HG02763 (cell line): ENCODE data around the gene RPUSD4.

ENCODE experiments used
- ATAC-seq: cut with Tn5 transposase; IDR thresholded peaks from one replicate; pipeline ENCODE4 v1.9.1; 2021; ENCODE audit warnings: mild to moderate bottlenecking, moderate library complexity; ENCODE audit not compliant: unreplicated experiment

RPUSD4 gene

DNA sequence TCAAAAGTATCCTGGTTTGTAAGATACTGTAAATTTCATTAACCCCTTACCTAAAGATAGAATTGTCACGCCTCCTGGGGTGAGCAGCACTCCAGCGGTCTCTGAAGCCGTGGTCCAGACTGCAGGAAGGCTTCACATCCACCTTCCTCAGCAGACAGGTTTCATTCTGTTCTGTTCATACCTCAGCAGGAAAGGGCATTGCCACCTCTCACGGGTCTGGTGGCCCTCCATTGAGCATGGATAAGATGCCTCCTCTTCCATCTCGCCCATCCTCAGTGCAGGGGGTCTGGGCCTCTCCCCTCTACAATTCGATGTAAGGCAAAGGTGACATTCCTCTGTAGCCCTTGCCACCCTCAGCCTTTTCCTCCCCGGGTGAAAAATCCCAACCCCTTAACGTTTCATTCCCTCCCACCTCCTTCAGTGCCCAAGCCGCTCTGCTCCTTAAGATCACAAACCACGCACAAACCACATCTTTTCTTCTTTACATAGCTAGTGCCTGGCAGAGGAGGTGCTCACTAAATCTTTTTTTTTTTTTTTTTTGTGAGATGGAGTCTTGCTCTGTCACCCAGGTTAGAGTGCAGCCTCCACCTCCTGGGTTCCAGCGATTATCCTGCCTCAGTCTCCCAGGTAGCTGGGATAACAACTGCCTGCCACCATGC, 28.5 kb downstream of the RPUSD4 start:
- no peak for ATAC-seq

DNA sequence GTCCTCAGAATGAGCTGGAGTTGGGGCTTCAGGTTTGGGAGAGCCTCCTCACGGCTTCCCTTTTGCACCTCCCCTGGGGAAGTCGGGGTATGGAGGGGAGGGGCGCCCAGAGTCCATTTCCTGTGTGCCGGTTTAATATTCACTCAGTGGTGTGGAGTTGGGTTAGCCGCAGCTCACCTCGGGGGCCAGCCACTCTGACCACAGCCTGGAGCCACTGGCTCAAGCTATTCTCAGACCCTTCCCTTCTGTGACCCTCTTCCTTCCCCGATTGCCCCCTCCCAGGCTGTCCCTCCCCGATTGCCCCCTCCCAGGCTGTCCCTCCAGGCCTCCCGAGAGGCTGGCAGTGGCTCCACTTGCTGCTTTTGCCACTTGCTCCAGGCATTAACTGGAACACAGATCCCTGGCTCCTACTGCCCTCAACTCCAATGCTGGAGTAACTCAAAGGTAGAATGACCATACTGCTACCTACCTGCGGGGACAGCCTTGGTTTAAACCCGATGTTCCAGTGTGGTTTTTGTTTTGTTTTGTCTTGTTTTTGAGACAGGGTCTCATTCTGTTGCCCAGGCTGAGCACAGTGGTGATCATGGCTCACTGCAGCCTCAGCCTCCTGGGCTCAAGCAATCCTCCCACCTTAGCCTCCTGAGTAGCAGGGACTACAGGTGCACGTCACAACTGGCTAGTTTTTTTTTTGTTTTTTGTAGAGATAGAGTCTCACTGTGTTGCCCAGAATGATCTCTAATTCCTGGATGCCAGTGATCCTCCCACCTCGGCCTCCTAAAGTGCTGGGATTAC, 29.3 kb downstream of the RPUSD4 start:
- ATAC-seq = no peak

DNA sequence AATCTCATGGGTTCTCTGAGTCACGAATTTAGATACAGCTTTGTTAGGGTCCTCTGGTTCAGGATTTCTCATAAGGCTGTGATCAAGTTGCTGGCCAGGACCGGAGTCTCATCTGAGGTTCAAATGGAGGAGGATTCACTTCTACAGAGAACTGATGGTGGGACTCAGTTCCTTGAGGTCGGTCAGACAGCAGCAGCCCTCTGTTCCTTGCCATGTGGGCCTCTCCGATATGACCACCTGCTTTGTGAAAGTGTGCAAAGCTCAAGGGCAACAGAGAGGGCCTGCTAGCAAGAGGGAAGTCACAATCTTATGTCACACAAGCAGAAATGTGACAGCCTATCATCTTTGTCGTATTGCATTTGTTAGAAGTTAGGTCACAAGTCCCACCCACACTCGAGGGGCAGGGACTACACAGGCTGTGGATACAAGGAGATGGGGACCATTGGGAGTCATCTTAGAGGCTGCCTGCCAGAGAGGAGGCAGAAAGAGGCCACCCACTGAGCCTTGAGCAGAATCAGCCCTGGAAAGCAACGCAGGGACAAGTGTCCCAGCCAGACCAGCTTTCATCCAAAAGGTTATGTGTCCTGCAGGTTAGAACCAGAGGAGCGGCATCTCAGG, 34.5 kb downstream of the RPUSD4 start:
- no peak for ATAC-seq

DNA sequence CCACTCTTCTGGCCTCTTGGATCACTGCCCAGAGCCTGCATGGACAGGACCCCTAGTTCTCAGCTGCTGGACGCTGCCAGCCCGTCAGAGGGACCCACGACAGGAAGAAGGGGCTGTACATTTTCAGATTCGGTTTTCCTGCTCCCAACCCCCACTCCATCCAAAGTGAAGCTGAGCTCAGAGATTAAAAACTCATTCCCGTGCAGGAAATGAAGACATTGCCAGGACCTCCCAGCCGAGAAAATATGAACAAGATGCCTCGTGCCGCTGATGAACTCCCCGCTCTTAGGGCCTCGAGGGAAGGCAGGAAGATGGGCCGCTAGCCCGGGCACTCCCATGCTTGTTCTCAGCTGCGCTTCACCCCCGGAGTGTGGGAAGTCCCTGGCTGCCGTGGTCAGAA, 36.1 kb downstream of the RPUSD4 start:
- ATAC-seq = no peak

DNA sequence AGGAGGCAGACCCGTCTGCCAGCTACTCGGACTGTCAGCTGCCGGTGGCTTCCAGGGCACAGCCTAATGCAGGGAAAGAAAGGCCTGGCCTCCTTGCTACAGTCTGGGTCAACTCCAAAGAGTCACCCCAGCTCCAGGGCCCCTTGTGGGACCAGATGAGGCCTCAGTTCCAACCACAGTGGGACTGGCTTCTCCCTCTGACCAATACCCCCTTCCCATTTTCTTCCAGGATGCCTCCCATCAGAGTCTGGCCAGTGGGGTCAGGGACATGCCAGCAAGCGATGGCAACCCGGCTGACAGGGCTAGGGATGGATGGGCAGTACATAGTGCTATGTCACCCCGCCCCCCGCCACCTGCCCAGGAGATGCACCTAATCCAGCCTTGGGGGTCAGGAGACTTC, 36.6 kb downstream of the RPUSD4 start:
- ATAC-seq = no peak

DNA sequence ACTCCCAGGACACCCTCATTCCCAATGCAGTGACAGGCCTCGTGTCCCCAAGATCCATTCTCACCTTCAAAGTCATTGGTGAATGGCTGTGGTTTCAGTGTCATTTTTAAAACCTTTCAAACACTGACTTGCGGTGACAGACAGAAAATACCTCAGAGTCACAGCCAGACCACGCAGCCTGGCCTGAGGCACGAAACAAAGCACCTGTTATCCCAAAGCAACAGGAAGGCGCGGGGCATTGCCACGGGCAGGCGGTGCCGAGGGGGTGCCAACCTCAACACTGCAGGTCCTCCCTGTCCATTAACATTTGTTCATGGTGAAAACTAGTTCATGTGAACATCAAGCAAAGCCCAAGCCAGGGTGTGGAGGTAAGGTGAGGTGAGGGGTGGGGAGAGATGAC, 38.2 kb downstream of the RPUSD4 start:
- no peak for ATAC-seq

DNA sequence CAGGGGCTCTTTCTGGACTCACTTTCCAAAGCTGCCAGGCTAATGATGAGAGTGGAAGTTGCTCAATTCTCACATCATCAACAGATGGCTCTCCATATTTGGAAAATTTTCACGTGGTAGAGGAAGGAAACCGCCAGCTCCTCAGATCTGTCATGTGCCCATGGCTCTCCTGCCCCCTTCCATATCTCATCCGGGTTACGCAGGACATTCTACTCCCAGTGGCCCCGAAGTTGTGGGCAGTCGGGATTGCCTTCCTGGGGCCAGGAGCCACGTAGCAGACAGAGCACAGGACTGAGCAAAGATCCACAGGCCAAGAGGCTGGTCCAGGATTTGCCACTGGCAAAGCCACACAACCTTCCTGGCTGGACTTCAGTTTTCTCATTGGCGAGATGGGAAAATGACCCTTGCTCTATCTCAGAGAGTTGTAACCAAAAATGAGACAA, 38.8 kb downstream of the RPUSD4 start:
- no peak for ATAC-seq

DNA sequence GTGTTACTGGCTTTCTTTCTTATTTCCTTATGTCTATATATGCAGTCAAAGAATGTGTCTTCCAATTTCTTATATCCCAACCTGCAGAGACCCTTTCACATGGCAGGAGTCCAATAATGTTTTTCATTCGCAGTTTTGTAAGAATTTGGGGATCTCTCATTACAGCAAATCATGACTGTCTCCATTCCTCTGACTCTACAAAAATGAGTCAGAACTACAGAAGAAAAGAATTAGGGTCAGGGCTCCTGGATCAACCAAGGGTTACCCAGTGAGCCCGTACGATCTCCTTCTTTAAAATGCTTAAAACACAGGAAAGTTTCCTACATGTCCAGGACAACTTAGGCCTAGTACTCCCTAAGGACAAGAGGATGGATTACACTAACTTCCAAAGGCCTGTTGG, 42.2 kb downstream of the RPUSD4 start:
- no peak for ATAC-seq

DNA sequence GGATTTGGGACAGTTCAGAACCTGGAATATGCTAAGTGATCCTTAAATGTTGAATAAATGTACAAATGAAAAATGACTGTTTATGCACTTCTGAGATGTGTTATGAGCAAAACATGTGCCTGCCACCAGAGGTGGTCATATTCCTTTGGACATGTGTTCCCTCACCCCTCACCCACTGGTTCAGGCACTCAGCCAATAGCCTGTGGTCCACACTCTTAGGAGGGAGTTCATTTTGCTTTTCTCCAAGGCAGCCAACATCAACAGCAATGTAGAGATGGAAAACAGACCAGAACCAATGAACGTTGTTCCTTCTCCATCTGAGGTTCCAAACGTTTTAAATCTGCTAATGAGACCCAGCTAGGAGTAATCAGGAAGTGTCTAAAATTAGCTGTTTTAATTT, 44.0 kb downstream of the RPUSD4 start:
- ATAC-seq = no peak

DNA sequence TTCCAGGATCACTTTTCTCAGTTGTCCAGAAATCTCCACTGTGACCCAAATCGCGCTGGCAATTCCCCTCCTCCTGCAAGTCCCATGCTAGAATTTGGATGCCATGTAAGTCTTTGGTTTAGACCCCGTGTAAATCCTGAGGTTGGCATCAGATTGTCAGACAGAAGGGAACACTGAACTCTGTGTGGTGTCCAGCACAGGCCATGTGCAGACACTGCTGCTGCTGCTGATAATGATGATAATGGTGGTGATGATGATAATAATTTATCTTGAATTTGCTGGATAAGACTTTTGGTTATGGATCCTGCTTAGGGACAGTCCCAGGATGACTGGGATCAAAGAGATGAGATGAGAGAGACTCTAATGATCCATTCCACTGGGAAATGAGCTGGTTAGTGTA, 45.0 kb downstream of the RPUSD4 start:
- ATAC-seq = no peak

DNA sequence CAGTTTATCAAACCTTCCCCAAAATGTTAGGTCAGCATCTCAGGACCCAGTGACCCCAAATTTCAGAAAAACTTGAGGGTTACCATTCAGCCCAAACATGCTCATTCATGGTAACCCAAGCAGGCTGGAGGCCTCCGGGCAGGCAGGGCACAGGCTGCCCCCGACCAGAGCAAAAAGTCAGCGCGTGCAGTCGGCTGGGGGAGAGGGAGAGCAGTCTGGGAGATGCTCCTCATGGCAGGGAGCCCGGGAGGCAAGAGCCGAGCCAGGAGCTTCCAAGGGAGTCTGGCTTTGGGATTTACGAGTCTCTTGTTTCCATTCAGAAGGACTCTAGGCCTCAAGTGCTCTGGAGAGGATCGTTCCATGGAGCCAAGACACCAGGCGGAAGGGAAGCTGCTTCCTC, 45.7 kb downstream of the RPUSD4 start:
- ATAC-seq = no peak

DNA sequence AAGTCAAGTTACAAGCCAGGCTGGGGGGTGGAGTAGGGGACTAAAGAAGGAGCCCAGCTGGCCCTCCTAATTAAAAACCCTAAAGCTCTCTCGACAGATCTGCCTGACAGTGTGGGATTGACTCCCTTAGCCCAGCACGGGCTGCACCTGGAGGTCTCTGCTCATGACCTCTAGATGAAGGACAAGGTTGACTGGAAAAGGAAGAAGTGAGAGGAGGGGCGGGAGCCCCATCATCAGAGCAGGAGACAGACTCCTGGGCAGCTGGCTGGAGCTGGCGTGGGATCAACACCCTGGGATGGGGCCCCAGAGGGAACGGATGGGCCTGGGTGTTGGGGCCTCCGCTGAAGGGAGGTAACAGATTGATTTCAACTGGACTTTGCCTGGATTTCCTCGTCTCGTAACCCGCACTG, 46.1 kb downstream of the RPUSD4 start:
- no peak for ATAC-seq

DNA sequence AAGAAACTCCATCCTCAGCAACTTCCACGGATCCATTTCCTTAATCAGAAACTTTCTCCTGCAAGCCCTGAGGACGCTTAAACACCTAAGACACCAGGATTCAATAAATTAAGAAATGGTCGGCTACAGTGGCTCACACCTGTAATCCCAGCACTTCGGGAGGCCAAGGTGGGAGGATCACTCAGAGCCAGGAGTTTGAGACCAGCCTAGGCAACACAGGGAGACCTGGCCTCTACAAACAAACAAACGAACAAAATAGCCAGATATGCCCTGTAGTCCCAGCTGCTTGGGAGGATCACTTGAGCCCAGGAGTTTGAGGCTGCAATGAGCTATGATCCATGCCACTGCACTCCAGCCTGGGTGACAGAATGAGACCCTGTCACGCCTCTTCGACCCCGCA, 46.7 kb downstream of the RPUSD4 start:
- ATAC-seq = no peak

DNA sequence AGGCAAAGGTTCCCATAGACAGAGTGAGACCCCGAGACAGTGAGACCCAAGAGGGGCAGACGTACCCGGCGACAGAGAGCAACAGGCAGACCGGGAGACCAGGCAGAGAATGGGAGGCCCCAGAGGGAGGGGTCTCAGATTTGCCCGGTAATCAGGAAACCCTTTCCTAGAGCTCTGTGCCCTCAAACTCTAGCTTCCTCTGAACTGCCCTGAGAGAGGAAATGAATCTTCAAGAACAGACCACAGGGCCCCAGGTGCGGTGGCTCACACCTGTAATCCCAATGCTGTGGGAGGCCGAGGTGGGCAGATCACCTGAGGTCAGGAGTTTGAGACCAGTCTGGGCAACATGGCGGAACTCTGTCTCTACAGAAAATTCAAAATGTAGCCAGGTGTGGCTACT, 47.7 kb downstream of the RPUSD4 start:
- ATAC-seq = no peak

DNA sequence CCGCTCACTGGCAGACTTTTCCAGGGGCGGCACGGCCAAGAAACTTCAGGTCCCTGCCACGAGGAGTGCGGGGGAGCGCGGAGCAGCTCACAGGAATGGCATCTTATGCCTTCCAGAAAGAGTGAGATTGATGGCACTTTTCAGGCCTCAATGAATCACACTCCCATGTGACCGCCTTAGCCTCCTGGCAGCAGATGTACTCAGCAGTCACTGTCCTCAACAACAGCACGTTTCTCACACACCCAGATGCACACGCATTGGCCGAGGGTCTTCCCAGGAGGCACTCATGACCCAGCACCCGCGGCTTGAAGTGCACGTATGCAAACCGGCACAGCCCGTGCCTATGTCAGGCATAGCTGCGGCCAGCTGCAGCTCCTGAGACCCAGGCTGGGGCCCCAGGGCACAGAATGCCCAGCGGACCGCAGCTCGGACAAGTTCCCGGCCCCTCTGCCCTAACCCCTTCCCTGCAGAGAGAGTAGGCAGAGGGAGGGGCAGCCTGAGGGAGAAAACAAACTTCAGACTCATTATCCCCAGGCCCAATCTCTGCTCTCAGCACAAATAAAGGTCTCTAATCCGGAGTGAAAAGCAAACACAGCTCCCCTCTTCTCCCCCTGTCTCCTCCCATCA, 48.3 kb downstream of the RPUSD4 start:
- ATAC-seq = no peak

DNA sequence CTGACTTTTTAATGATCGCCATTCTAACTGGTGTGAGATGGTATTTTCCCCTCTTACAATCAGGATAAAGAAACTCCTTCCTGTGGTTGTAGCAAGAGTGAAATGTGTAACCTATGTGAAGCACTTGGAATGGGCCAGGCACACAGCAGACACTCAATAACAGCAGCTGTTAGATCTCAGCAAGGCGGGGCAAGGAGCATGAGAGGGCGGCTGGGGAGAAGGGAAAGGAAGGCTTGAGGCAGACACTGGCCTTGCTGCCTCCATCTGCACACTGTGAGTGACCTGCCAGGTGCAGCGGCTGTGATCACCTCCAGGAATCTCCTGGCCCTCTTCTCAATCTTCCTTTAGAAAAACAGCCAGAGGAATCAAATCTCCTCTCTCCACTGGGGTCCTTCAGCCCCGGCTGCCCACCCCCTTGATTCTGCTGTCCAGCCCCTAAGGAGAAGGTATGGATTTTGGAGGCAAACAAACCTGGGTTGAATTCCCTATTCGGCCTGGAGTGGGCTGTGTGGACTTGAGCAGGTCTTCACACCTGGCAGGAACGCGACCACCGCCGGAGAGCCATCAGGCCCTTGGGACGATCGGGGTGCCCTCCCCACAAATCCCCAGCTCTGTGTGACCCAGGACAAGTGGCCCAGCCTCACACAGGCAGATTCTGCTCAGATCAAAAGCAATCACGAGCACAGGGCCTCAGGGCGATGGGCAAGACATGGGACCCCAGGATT, 49.0 kb downstream of the RPUSD4 start:
- no peak for ATAC-seq

DNA sequence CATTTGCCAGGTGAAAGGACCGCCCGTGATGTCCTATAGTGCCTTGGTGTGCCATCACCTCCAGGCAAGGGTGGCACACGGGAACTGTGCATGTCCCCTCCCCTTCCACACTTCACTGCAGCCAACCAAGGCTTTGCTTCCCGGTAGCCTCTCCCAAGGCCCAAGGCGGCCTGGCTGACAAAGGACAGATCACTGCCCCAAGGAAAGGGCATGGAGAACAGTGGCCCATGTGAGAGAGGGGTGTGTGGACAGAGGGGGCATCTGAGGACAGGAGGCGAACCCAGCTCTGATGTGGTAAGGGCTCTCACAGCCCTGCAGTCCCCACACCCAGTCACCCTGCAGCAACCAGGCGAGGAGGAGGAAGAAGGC, 50.4 kb downstream of the RPUSD4 start:
- ATAC-seq = no peak

DNA sequence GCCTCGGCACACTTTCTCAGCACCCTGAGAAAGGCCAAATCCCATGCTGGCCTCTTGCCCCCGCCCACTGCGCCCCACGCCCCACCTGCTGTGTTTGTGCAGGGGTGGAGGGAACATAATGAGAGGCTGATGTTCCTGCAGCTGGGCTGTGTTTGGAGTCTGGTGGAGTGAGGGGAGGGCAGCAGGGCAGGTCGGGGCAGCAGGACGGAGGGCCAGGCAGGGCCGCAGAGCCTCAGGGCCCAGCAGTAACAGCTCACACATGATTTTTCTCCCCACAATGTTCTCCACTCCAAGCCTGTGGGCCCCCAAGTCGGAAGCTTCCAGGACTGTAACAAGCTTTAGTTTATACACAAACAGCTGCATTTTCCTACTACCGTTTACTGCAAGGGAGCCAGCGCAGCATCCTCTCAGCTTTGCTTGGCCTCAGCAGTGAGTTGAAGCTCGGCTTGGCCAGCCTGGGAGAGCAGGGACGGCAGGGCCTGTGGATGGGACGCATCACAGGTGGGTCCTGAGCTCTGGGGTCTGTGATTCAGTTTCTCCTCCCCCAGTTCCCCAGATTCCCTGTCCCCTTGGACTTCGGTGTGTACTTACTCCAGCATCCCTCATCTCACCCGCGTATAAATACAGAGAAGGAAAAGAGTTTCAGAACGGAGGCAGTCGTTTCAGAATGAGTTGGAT, 51.0 kb downstream of the RPUSD4 start:
- no peak for ATAC-seq

DNA sequence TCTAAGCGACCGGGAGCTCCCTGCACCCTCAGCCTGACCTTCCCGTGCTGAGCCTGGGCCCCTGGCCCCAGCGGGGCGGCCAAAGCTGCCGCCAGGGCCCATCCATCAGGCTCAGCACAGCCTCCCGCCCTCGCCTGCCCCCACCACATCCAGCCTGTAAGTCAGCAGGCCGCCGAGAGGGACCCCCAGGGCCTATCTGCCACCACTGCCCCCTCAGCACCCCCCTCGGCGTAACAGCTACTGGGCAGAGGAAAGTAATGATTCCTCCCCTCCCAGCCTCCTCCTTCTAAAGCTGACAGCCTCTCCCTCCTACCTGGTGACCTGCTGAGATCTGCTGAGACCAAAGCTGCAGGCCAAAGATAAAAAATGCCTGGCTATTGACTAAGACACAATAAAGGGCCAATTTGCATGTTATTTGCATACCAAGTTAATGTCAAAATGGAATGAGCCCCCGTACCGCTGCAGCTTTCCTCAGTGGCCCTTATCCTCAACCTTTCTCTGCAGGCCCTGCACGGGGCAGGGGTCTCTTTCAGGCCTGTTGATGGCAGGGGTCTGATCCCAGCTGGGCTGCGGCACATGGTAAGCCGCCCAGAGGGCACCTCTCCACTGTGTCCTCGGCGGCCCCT, 51.6 kb downstream of the RPUSD4 start:
- ATAC-seq = no peak
